H9 (cell line): ENCODE measurements around the gene RCSD1. TPM values are rescaled to one million over a fixed set of nuclear protein-coding genes. Genes with fewer than 3 reads are reported as not detected.

Experiments used
- DNase-seq: peaks from one replicate; pipeline ENCODE4 v3.0.0-alpha.2; 2017
- H2AFZ ChIP-seq: one replicate; pipeline ENCODE4 v1.6.1; 2013; ENCODE audit warnings: mild to moderate bottlenecking, low read length, control low read depth, moderate library complexity
- H2AK5ac ChIP-seq: 2 replicates; pipeline ENCODE4 v1.6.1; 2013; ENCODE audit warnings: low read length, control low read depth, mixed read lengths; ENCODE audit not compliant: insufficient read length
- H2BK120ac ChIP-seq: one replicate; pipeline ENCODE4 v1.6.1; 2013; ENCODE audit warnings: low read depth, mild to moderate bottlenecking, low read length, control low read depth, inconsistent platforms; ENCODE audit not compliant: poor library complexity, severe bottlenecking
- H2BK12ac ChIP-seq: 2 replicates; pipeline ENCODE4 v1.6.1; 2013; ENCODE audit warnings: low read length, control low read depth, mixed read lengths, low read depth; ENCODE audit not compliant: insufficient read length
- H2BK15ac ChIP-seq: 2 replicates; pipeline ENCODE4 v1.6.1; 2013; ENCODE audit warnings: low read depth, low read length, control low read depth
- H2BK20ac ChIP-seq: one replicate; pipeline ENCODE4 v1.6.1; 2013; ENCODE audit warnings: low read depth, mild to moderate bottlenecking, low read length, control low read depth, inconsistent platforms; ENCODE audit not compliant: poor library complexity, severe bottlenecking
- H2BK5ac ChIP-seq: 2 replicates; pipeline ENCODE4 v1.6.1; 2013; ENCODE audit warnings: low read length, control low read depth, mixed read lengths; ENCODE audit not compliant: insufficient read length
- H3K14ac ChIP-seq: 2 replicates; pipeline ENCODE4 v1.6.1; 2013; ENCODE audit warnings: low read length, control low read depth; ENCODE audit not compliant: insufficient read depth
- H3K18ac ChIP-seq: 2 replicates; pipeline ENCODE4 v1.6.1; 2013; ENCODE audit warnings: low read depth, mild to moderate bottlenecking, mixed read lengths, low read length, control low read depth; ENCODE audit not compliant: insufficient read length
- H3K23ac ChIP-seq: 2 replicates; pipeline ENCODE4 v1.6.1; 2013; ENCODE audit warnings: low read length, control low read depth, mixed read lengths, low read depth; ENCODE audit not compliant: insufficient read length
- H3K23me2 ChIP-seq: 2 replicates; pipeline ENCODE4 v1.6.1; 2013; ENCODE audit warnings: low read depth, mild to moderate bottlenecking, mixed read lengths, low read length, control low read depth; ENCODE audit not compliant: insufficient read length, poor library complexity, severe bottlenecking
- H3K27ac ChIP-seq: 2 replicates; pipeline ENCODE4 v1.5.1; 2013; ENCODE audit warnings: low read length, control low read depth, mixed read lengths, low read depth; ENCODE audit not compliant: insufficient read length
- H3K27me3 ChIP-seq: 2 replicates; pipeline ENCODE4 v1.6.1; 2013; ENCODE audit warnings: low read length, control low read depth, inconsistent platforms; ENCODE audit not compliant: insufficient read depth
- H3K4ac ChIP-seq: 2 replicates; pipeline ENCODE4 v1.6.1; 2013; ENCODE audit warnings: low read depth, mild to moderate bottlenecking, control low read depth, inconsistent platforms, low read length, moderate library complexity
- H3K4me1 ChIP-seq: 2 replicates; pipeline ENCODE4 v1.6.1; 2013; ENCODE audit warnings: low read length, control low read depth, inconsistent platforms; ENCODE audit not compliant: insufficient read depth
- H3K4me2 ChIP-seq: 2 replicates; pipeline ENCODE4 v1.6.1; 2013; ENCODE audit warnings: low read length, control low read depth, mixed read lengths; ENCODE audit not compliant: insufficient read length, insufficient read depth
- H3K56ac ChIP-seq: 2 replicates; pipeline ENCODE4 v1.6.1; 2013; ENCODE audit warnings: low read depth, mild to moderate bottlenecking, mixed read lengths, low read length, control low read depth; ENCODE audit not compliant: insufficient read length
- H3K79me1 ChIP-seq: 2 replicates; pipeline ENCODE4 v1.6.1; 2013; ENCODE audit warnings: low read depth, mild to moderate bottlenecking, moderate library complexity, low read length, control low read depth, inconsistent platforms; ENCODE audit not compliant: insufficient read depth, poor library complexity, severe bottlenecking
- H3K79me2 ChIP-seq: 2 replicates; pipeline ENCODE4 v1.6.1; 2013; ENCODE audit warnings: low read length, control low read depth, inconsistent platforms; ENCODE audit not compliant: insufficient read depth
- H3K9ac ChIP-seq: 2 replicates; pipeline ENCODE4 v1.6.1; 2013; ENCODE audit warnings: low read length, control low read depth, mixed read lengths; ENCODE audit not compliant: insufficient read length; ENCODE audit errors: extremely low read depth
- H3K9me3 ChIP-seq: one replicate; pipeline ENCODE4 v1.6.1; 2013; ENCODE audit warnings: low read depth, low read length, inconsistent platforms; ENCODE audit not compliant: control insufficient read depth
- H3T11ph ChIP-seq: one replicate; pipeline ENCODE4 v1.6.1; 2013; ENCODE audit warnings: mild to moderate bottlenecking, low read length, control low read depth, inconsistent platforms
- H4K20me1 ChIP-seq: one replicate; pipeline ENCODE4 v1.6.1; 2013; ENCODE audit not compliant: control insufficient read depth, insufficient read length, insufficient read depth
- H4K5ac ChIP-seq: 2 replicates; pipeline ENCODE4 v1.6.1; 2013; ENCODE audit warnings: low read depth, mild to moderate bottlenecking, mixed read lengths, low read length, control low read depth; ENCODE audit not compliant: insufficient read length
- H4K8ac ChIP-seq: replicated peaks from 2 replicates; pipeline ENCODE4 v1.6.1; 2013; ENCODE audit warnings: low read length, control low read depth, mixed read lengths, low read depth; ENCODE audit not compliant: insufficient read length
- H4K91ac ChIP-seq: 2 replicates; pipeline ENCODE4 v1.6.1; 2013; ENCODE audit warnings: low read depth, mild to moderate bottlenecking, moderate library complexity, mixed read lengths, low read length, control low read depth; ENCODE audit not compliant: insufficient read length
- H3K27ac Mint-ChIP-seq, 3 experiments: 2 replicates in 2 of 3; 3 replicates in 1 of 3; pipeline ENCODE4 v1.8.0; 2020 to 2021; ENCODE audit warnings: mixed read lengths in 3 of 3, mild to moderate bottlenecking in 1 of 3, moderate library complexity in 1 of 3
- H3K27me3 Mint-ChIP-seq: 2 replicates; pipeline ENCODE4 v1.8.0; 2021; ENCODE audit warnings: low read depth, mild to moderate bottlenecking, moderate library complexity, mixed read lengths
- H3K36me3 Mint-ChIP-seq, 3 experiments: 2 replicates in 2 of 3; 3 replicates in 1 of 3; pipeline ENCODE4 v1.8.0; 2020 to 2021; ENCODE audit warnings: low read depth in 3 of 3, mixed read lengths in 3 of 3; ENCODE audit not compliant: insufficient read depth in 1 of 3
- H3K4me1 Mint-ChIP-seq, 2 experiments: 2 replicates each; pipeline ENCODE4 v1.8.0; 2020; ENCODE audit warnings: mixed read lengths in 2 of 2
- H3K4me3 Mint-ChIP-seq, 2 experiments: 2 replicates in 1 of 2; 3 replicates in 1 of 2; pipeline ENCODE4 v1.8.0; 2020 to 2021; ENCODE audit warnings: mild to moderate bottlenecking in 2 of 2, mixed read lengths in 2 of 2, moderate library complexity in 1 of 2
- H3K9me3 Mint-ChIP-seq, 2 experiments: 2 replicates in 1 of 2; 3 replicates in 1 of 2; pipeline ENCODE4 v1.8.0; 2020; ENCODE audit warnings: mild to moderate bottlenecking in 2 of 2, mixed read lengths in 2 of 2, moderate library complexity in 1 of 2
- CTCF ChIP-seq: fragments of 200-600 bp; sonication (generic); conservative IDR thresholded peaks from 3 replicates; pipeline ENCODE4 v1.8.0; 2021; ENCODE audit warnings: antibody characterized with exemption, mild to moderate bottlenecking
- WGBS: extraction: QIAGEN DNeasy Blood & Tissue Kit; methylation state at CpG from one replicate; pipeline ENCODE4 v1.1.7; 2013; ENCODE audit warnings: missing lambda C conversion rate, low lambda C conversion rate, mixed read lengths; ENCODE audit not compliant: insufficient read length; ENCODE audit errors: extremely low coverage; 5-methylcytosine and 5-hydroxymethylcytosine counted together
- total RNA-seq: library from RNA; stranded (reverse); gene quantifications from 2 replicates; pipeline ENCODE4 v1.2.1, GENCODE V29; 2021

RCSD1 gene
- total RNA-seq, 1 experiment from 2014 or later: 0.13 TPM

- Histone ChIP-seq H2BK20ac (no peak overlapping the region), H3K4ac (no peak overlapping the region), H3K56ac (no peak overlapping the region), H4K8ac (no peak overlapping the region), H4K5ac (no peak overlapping the region), H2BK12ac (no peak overlapping the region), H3K18ac (no peak overlapping the region), H3K9ac (no peak overlapping the region), H3K4me1 (no peaks in the 10 kb centered on the region), H3T11ph (no peak overlapping the region), H3K79me2 (no peaks in the 10 kb centered on the region), H3K27ac (no peak overlapping the region), H2AK5ac (no peak overlapping the region), H2BK5ac (no peak overlapping the region), H3K23me2 (no peaks in the 10 kb centered on the region), H3K79me1 (no peaks in the 10 kb centered on the region), H2BK120ac (no peak overlapping the region), H4K91ac (no peak overlapping the region), H3K4me2 (no peak overlapping the region), H4K20me1 (no peaks in the 10 kb centered on the region), H3K14ac (0 out of 2 replicates have a peak overlapping the region, but pooled peaks have one; percentile 12), H2BK15ac (no peak overlapping the region), H3K27me3 (no peaks in the 10 kb centered on the region), H3K9me3 (no peaks in the 10 kb centered on the region), H2AFZ (no peak overlapping the region), H3K23ac (no peak overlapping the region)
- TF ChIP-seq CTCF: no peak
- no peak for DNase-seq
- H3K4me1 Mint-ChIP-seq: peaks cover 15 to 16% of the 10 kb centered on the region in 2 experiments
- peak overlapping the region in 1 of 3 experiments; percentile 17; a peak in 1 of 7 replicates for H3K27ac Mint-ChIP-seq
- no peaks in the 10 kb centered on the region for H3K36me3 Mint-ChIP-seq
- no CpG with 5 or more reads among the region's 14 CpGs for WGBS
- no peaks in the 10 kb centered on the region for H3K9me3 Mint-ChIP-seq
- H3K4me3 Mint-ChIP-seq: no peak overlapping the region
- H3K27me3 Mint-ChIP-seq: peaks cover 5% of the 10 kb centered on the region; the same call in 1 of the 2 replicates
Observed at GRCh38 chr1:167697667-167698141, 67.7 kb downstream of the RCSD1 start.
